GM23248 (cell line): ENCODE measurements around the gene UPF1.

Experiments used
- EZH2 ChIP-seq: fragments of 200-600 bp; sonication (generic); IDR thresholded peaks from 2 replicates; pipeline ENCODE4 v1.6.1; 2018; ENCODE audit warnings: antibody characterized with exemption, mild to moderate bottlenecking; ENCODE audit not compliant: insufficient read depth, poor library complexity, severe bottlenecking
- EZH2phosphoT487 ChIP-seq: fragments of 200-600 bp; sonication (generic); IDR thresholded peaks from 2 replicates; pipeline ENCODE4 v1.6.1; 2018; ENCODE audit warnings: antibody characterized with exemption, moderate library complexity, mild to moderate bottlenecking, low read depth; ENCODE audit not compliant: insufficient read depth

DNA sequence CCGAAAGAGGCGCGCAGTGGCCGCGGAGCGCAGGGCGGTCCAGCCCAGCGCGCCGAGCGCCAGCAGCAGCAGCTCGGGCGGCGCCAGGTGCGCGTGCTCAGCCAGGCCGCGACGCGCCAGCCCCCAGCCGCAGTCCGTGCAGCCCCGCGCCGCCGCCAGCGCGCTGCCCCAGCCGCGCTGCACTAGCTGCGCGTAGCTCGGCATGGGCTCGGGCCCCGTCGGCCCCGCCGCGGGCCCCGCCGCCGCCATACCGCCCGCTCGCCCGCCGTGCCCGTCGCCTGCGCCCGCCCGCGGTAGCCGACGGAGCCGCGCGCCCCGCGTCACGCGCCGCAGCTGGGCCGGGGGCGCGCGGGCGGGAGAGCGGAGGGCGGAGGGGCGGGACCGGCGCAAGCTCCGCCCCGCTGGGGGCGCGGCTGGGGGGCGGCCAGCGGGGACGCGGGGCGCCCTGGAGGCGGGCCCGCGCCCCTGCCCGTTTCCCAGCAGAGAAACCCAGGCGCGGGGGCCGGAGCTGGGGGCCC is 64.1 kb downstream of the UPF1 start, which contains the start of gene CERS1:
- TF ChIP-seq EZH2phosphoT487 = no peak
- TF ChIP-seq EZH2 = no peak
